Lower leg skin (tissue), 3 donors: ENCODE results near the gene GSTM2.

ENCODE experiments used
- CTCF ChIP-seq, 3 donors: fragments of 450-650 bp; IDR thresholded peaks; one replicate each; pipeline ENCODE4 v1.5.1; 2016; ENCODE audit warnings: antibody characterized with exemption in 3 of 3, mild to moderate bottlenecking in 3 of 3, moderate library complexity in 2 of 3
- POLR2A ChIP-seq, 2 donors: fragments of 450-650 bp; IDR thresholded peaks; one replicate each; pipeline ENCODE4 v1.6.1; 2016 to 2017; ENCODE audit warnings: antibody characterized with exemption in 2 of 2, mild to moderate bottlenecking in 1 of 2, moderate library complexity in 1 of 2

- TF ChIP-seq CTCF (IDR thresholded peaks at IDR 0.05), result no peak
- no peak for TF ChIP-seq POLR2A (IDR thresholded peaks at IDR 0.05)
Observed at GRCh38 chr1:109626682-109627408, 41.0 kb upstream of the GSTM2 start.
